HCEC 1CT (cell line): Measurements from ENCODE around the gene ANO10.
"Not testable (repeated sequence)": the region's sequence is repeated elsewhere in the genome, so short reads cannot be mapped to it uniquely, and the experiment has no call there.

Experiments
- DNase-seq: peaks from one replicate; pipeline ENCODE4 v3.0.0-alpha.2; 2017

ANO10 gene

GRCh38 chr3:43369404-43370292 lies 252.2 kb downstream of the ANO10 start:
- no peak for DNase-seq

- no peak for DNase-seq
Observed at GRCh38 chr3:43366885-43367284, 254.9 kb downstream of the ANO10 start.

GRCh38 chr3:43366481-43366880 lies 255.3 kb downstream of the ANO10 start:
- no peak for DNase-seq

DNA sequence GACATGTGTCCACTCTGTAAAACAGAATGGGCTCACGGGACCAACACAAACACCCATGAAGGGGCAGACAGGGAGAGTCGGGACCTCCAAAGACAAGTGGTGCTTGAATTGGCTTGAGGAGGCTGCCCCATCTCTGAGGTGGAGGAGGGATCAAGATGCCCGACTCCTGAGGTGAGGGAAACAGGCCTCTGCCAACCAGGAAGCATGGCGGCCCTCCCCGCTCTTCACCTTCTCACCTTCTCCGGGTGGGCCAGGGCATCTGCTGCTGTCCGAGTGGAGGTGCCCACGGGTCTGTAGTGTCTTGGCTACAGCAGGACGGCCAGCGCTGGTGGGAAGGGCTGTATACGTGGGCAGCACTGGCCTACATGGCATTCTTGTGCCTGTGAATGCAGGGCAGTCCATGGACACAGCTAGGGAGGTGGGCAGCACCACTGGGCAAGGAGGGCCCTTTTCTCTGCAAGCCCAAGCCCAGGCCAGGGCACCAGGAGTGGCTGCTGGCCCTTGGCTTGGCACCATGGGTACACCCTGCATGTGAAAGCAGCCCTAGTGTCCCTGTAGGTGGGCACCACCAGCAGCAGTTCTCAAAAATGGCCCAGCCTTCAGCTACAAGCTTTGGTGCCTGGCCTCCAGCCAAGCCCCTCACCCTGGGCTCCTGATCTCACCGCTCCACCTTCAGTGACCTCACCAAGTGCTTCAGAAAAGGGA lies 256.1 kb downstream of the ANO10 start:
- no peak for DNase-seq

GRCh38 chr3:43364926-43365325 lies 256.9 kb downstream of the ANO10 start:
- no peak for DNase-seq

GRCh38 chr3:43364494-43364893 lies 257.3 kb downstream of the ANO10 start:
- DNase-seq: no peak

GRCh38 chr3:43363621-43364266 lies 258.1 kb downstream of the ANO10 start:
- DNase-seq: peak; percentile 39

GRCh38 chr3:43362961-43363360 lies 258.9 kb downstream of the ANO10 start:
- no peak for DNase-seq

- DNase-seq: no peak
Observed at GRCh38 chr3:43362183-43362582, 259.6 kb downstream of the ANO10 start.

DNA sequence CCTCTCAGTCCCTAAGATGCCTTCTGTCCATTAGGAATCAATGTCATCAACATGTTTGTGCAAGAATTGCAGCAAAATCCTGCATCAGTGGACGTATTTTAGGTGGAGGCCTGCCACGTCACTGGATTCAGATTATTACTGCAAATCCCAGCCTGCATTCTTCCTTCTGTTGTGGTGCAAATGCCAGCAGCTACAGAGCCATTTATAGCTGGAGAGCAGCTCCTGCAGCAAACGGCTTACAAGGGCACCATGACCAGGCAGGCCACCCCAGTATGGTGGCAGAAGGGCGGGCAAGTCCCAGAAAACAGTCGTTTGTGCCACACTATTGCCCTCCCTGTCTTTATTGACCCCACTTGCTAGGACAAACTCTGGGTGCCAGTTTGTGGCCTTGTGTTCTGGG lies 260.7 kb downstream of the ANO10 start:
- DNase-seq: no peak

DNA sequence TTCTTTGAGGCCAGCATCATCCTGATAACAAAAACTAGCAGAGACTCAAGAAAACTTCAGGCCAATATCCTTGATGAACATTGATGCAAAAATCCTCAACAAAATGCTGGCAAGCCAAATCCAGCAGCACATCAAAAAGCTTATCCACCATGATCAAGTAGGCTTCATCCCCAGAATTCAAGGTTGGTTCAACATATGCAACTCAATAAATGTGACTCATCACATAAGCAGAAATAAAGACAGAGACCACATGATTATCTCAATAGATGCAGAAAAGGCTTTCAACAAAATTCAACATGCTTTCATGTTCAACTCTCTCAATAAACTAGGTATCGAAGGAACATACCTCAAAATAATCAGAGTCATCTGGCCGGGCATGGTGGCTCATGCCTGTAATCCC lies 265.8 kb downstream of the ANO10 start:
- not testable (repeated sequence) for DNase-seq

GRCh38 chr3:43353923-43354670 lies 267.7 kb downstream of the ANO10 start:
- DNase-seq: no peak

GRCh38 chr3:43353393-43353792 lies 268.4 kb downstream of the ANO10 start:
- no peak for DNase-seq

- DNase-seq: no peak
Observed at GRCh38 chr3:43349716-43350115, 272.1 kb downstream of the ANO10 start.

DNA sequence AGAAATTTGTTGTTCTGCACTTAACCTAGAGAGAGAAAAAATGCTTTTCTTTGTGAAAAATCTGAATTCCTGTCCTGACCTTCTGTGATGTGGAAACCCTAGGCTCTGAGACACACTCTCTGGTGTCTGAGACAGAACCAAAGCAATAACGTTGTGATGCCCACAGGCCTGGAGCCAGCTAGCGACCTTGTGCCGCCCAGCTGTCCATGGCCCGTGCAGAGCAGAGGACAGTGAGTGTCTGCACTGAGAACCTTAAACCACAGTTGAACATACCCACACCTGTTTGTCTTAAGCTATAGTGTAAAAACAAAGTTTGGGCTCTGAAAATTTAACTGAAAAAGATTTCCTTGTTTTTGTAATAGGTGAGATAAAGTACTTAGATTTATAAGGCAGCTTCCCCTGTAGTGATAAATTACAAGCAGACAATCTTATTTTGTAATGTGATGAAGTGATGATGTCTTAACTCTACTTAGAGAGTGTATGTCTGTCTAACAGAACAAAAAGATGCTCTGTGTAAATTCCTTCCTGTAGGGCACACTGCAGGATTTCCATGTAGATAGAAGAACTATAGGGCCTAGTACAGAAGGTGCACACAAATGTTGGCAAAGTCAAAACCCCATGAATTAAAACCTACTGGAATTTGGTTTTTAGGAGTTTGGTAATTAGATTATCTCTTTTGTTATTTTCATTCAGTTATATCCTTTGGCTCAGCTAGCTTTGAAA lies 272.8 kb downstream of the ANO10 start:
- DNase-seq: no peak

- no peak for DNase-seq
Observed at GRCh38 chr3:43348350-43348749, 273.5 kb downstream of the ANO10 start.

DNA sequence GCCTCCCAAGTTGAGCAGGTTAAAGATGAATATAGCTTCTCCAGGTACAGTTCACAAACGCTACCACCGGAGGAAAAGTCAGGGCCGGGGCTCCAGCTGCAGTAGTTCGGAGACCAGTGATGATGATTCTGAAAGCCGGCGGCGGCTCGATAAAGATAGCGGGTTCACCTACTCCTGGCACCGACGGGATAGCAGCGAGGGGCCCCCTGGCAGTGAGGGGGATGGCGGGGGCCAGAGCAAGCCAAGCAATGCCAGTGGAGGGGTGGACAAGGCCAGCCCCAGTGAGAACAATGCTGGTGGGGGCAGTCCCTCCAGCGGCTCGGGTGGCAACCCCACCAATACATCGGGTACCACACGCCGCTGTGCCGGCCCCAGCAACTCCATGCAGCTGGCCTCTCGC lies 274.0 kb downstream of the ANO10 start:
- DNase-seq: no peak

- no peak for DNase-seq
Observed at GRCh38 chr3:43346978-43347749, 274.6 kb downstream of the ANO10 start.

DNA sequence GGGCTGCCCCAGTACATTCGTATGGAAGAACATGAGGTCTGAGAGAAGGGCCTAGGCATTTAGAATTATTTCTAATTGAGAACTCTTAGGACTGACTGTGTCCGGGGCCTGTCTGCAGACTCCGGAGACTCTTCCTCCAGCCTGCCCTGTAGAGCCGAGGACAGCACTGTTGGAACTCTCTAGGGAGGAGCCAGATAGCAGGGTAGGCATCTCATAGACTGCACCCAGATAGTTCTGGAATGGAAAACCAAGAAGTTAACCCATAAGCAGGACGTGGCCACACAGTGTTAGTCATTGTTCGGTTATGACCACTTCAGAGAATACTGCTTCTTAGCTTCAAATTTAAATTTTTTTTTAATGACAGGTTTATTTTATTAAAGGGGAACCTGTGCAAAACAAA lies 275.9 kb downstream of the ANO10 start:
- peak; percentile 30 for DNase-seq

DNA sequence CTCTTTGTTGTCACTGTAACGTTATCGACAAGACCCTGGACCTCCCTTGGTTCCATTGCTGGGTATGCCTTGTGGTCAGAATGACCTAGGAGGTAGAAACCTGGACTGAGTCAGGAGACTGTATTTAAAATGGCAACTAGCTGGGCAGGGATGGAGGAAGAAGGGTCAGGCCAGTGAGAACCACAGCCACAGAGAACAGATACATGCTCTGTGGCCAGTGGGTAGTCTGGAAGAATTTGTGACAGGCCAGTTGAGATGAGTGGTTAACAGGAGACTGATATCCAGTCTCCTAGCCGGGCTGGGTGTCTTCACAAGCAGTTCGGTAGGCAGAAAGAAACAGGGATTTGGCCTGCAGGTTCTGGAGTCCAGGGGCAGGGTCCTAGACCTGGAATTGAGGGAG lies 276.6 kb downstream of the ANO10 start:
- no peak for DNase-seq

- no peak for DNase-seq
Observed at GRCh38 chr3:43344520-43344919, 277.3 kb downstream of the ANO10 start.

DNA sequence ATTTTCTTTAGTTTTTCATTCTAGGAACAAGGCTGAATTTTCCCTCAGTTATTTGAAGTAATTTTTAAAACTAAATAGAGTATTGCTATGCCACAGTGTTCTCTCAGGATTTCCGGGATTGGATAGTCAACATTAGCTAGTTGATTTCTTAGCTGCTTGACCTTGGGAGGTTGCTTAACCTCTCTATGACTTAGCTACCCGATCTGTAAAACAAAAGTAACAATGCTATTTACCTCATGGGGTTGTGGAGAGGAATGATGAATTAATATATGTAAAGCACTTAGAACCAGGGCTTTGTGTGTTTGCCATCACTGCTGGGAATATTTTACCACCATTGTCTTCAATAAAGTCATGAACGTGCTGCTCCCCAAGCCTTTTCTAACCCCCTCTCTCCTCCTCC lies 278.0 kb downstream of the ANO10 start:
- no peak for DNase-seq
